HG02970 (cell line): ENCODE data around the gene PRIM1.

Experiments used
- ATAC-seq: cut with Tn5 transposase; IDR thresholded peaks from one replicate; pipeline ENCODE4 v1.9.1; 2021; ENCODE audit warnings: mild to moderate bottlenecking, moderate library complexity, moderate number of reproducible peaks; ENCODE audit not compliant: unreplicated experiment, low FRiP score

Gene PRIM1

GRCh38 chr12:56684745-56685359 is 67.3 kb downstream of the PRIM1 start:
- no peak for ATAC-seq

GRCh38 chr12:56682323-56682722 is 69.8 kb downstream of the PRIM1 start:
- no peak for ATAC-seq
